Gastrocnemius medialis (tissue), 4 donors: ENCODE data around the gene EPHA8. TPM values are rescaled to one million over a fixed set of nuclear protein-coding genes. Genes with fewer than 3 reads are reported as not detected.

Source experiments
- ATAC-seq, 2 donors: fragments of 150-250 bp; one replicate each; pipeline ENCODE4 v1.9.1; 2016
- DNase-seq, 2 donors: peaks; one replicate each; pipeline ENCODE4 v3.0.0-alpha.2; 2019
- H3K27ac ChIP-seq, 4 donors: fragments of 200-600 bp; sonication (generic); 1 replicate in 1 of 4; 2 replicates in 3 of 4; pipeline ENCODE4 v1.5.1; 2016 to 2018; ENCODE audit warnings: mild to moderate bottlenecking in 2 of 4, moderate library complexity in 1 of 4
- H3K27me3 ChIP-seq, 3 donors: fragments of 200-600 bp; sonication (generic) in 2 of 3; 1 replicate in 1 of 3; 2 replicates in 2 of 3; pipeline versions ENCODE4 v1.5.1 to v1.6.0; 2016 to 2019; ENCODE audit warnings: mild to moderate bottlenecking in 1 of 3, moderate library complexity in 1 of 3
- H3K36me3 ChIP-seq, 2 donors: fragments of 200-600 bp; sonication (generic) in 1 of 2; one replicate each; pipeline ENCODE4 v1.5.1; 2017 to 2018
- H3K4me1 ChIP-seq, 2 donors: fragments of 200-600 bp; sonication (generic) in 1 of 2; one replicate each; pipeline ENCODE4 v1.5.1; 2016 to 2017; ENCODE audit warnings: mild to moderate bottlenecking in 2 of 2
- H3K4me3 ChIP-seq, 4 donors: fragments of 200-600 bp; sonication (generic) in 3 of 4; 1 replicate in 1 of 4; 2 replicates in 3 of 4; pipeline ENCODE4 v1.5.1; 2016 to 2019; ENCODE audit warnings: mild to moderate bottlenecking in 2 of 4
- H3K9me3 ChIP-seq, 3 donors: fragments of 200-600 bp; sonication (generic) in 2 of 3; 1 replicate in 1 of 3; 2 replicates in 2 of 3; pipeline ENCODE4 v1.5.1; 2016 to 2019
- POLR2A ChIP-seq, 2 donors: fragments of 450-650 bp; IDR thresholded peaks; one replicate each; pipeline ENCODE4 v1.6.1; 2017; ENCODE audit warnings: antibody characterized with exemption in 2 of 2, mild to moderate bottlenecking in 2 of 2, moderate library complexity in 2 of 2
- in situ Hi-C, 4 donors: fragments of 200-750 bp; cut with MboI; loops; one replicate each; pipeline versions ENCODE4 v1.15.0 to v1.8.0; 2017; ENCODE audit warnings: low sequenced_read_pairs in 4 of 4
- intact Hi-C: fragments of 100-400 bp; cut with DNase I; formaldehyde crosslinking; loops from one replicate; pipeline ENCODE4 v1.15.1; 2023; ENCODE audit warnings: low total_unique reads
- total RNA-seq, 4 donors: library from RNA; depleted of rRNA; stranded (reverse); fragments of >200 nt; gene quantifications; one replicate each; pipeline versions ENCODE4 v1.1.0 to v1.2.3, GENCODE V29; 2016
- TF ChIP-seq, protein P1 (sequence below), 5 experiments: fragments of 450-650 bp in 3 of 5; fragments of 200-600 bp in 2 of 5; sonication (generic) in 2 of 5; IDR thresholded peaks in 4 of 5; conservative IDR thresholded peaks in 1 of 5; 1 replicate in 4 of 5; 2 replicates in 1 of 5; pipeline ENCODE4 v1.5.1; 2016 to 2019; ENCODE audit warnings: antibody characterized with exemption in 5 of 5, mild to moderate bottlenecking in 3 of 5, moderate library complexity in 3 of 5

EPHA8 gene
- total RNA-seq, 4 donors from 2014 or later = not detected

DNA sequence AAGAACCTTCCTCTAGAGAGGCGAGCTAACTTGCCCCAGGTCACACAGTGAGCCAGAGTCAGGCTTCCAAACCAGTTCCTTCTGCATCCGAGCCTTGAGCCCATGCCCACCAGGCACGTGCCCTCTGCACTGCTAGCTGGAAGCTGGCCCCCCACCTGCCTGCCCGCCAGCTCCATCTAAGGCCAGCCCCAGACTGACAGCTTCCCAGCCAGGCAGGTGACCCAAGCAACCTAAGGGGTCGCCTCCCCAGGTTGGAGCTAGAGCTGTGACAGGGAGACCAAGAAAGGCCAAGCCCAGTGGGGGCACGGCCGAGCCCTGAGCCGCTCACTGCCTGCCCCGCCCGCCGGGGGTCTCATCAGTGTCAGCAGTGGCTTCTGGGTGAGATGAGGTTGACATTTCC is 53.3 kb downstream of the EPHA8 start:
- Histone ChIP-seq H3K27ac (no peak overlapping the region), H3K4me3 (no peak overlapping the region), H3K36me3 (no peaks in the 10 kb centered on the region), H3K4me1 (no peaks in the 10 kb centered on the region), H3K9me3 (no peaks in the 10 kb centered on the region), H3K27me3 (peaks cover 39 to 55% (median 53%) of the 10 kb centered on the region in 3 donors)
- no peak for DNase-seq
- in situ Hi-C loops = no loop called here
- no peak for ATAC-seq
- intact Hi-C loops = no loop called here
- TF ChIP-seq, protein P1, sequence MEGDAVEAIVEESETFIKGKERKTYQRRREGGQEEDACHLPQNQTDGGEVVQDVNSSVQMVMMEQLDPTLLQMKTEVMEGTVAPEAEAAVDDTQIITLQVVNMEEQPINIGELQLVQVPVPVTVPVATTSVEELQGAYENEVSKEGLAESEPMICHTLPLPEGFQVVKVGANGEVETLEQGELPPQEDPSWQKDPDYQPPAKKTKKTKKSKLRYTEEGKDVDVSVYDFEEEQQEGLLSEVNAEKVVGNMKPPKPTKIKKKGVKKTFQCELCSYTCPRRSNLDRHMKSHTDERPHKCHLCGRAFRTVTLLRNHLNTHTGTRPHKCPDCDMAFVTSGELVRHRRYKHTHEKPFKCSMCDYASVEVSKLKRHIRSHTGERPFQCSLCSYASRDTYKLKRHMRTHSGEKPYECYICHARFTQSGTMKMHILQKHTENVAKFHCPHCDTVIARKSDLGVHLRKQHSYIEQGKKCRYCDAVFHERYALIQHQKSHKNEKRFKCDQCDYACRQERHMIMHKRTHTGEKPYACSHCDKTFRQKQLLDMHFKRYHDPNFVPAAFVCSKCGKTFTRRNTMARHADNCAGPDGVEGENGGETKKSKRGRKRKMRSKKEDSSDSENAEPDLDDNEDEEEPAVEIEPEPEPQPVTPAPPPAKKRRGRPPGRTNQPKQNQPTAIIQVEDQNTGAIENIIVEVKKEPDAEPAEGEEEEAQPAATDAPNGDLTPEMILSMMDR (IDR thresholded peaks at IDR 0.05 in 4 of 5, conservative IDR thresholded peaks at IDR 0.05 in 1 of 5) = no peak
- no peak for TF ChIP-seq POLR2A (IDR thresholded peaks at IDR 0.05)

DNA sequence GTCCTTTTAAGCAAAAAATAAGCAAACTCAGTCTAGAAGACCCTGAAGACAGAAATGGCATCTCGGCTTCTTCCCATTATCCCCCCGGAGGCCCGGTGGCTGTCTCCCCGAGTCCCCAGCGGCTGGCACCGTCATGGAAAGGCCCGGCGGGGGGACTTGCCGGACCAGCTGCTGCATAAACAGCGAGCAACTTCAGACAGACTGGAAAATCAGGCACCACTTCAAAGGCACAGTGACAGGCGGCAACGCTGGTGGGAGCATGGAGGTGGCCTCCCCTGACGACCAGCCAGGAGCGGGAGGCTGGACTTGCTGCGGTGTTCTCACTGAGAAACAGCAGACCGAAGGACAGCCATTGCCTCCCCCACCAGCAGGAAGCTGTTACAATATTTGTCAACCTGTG is 54.8 kb downstream of the EPHA8 start:
- no peak for ATAC-seq
- no peak for DNase-seq
- TF ChIP-seq, protein P1 (IDR thresholded peaks at IDR 0.05 in 4 of 5, conservative IDR thresholded peaks at IDR 0.05 in 1 of 5) = no peak
- TF ChIP-seq POLR2A (IDR thresholded peaks at IDR 0.05) = no peak
- Histone ChIP-seq H3K4me1 (no peaks in the 10 kb centered on the region), H3K27ac (no peak overlapping the region), H3K4me3 (no peak overlapping the region), H3K27me3 (peaks cover 45 to 55% (median 53%) of the 10 kb centered on the region in 3 donors), H3K9me3 (no peaks in the 10 kb centered on the region), H3K36me3 (no peaks in the 10 kb centered on the region)
- in situ Hi-C loops (no loop called here), intact Hi-C loops (no loop called here)

DNA sequence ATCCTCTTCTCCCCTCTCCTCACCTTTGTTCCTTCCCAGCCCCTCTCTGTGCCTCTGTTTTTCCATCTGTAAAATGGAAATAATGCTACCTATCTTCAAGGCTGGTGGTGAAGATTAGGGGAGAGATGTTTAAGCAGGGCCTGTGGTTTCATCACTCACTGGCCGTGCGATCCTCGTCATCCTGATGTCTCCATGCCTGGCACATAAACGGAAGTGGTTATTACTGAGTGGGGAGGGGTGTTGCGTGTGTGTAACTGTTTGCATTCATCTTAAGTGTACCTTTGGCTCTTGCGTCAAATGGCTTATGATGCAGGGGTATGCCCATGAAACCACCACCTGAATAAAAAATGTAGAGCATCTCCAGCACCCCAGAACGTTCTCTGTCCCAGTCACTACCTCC is 56.0 kb downstream of the EPHA8 start:
- TF ChIP-seq, protein P1 (IDR thresholded peaks at IDR 0.05 in 4 of 5, conservative IDR thresholded peaks at IDR 0.05 in 1 of 5) = no peak
- TF ChIP-seq POLR2A (IDR thresholded peaks at IDR 0.05) = no peak
- DNase-seq = no peak
- Histone ChIP-seq H3K27me3 (peaks cover 45 to 58% (median 51%) of the 10 kb centered on the region in 3 donors), H3K36me3 (no peaks in the 10 kb centered on the region), H3K4me3 (no peak overlapping the region), H3K27ac (no peak overlapping the region), H3K9me3 (no peaks in the 10 kb centered on the region), H3K4me1 (no peaks in the 10 kb centered on the region)
- no peak for ATAC-seq
- intact Hi-C loops = no loop called here
- in situ Hi-C loops = no loop called here

DNA sequence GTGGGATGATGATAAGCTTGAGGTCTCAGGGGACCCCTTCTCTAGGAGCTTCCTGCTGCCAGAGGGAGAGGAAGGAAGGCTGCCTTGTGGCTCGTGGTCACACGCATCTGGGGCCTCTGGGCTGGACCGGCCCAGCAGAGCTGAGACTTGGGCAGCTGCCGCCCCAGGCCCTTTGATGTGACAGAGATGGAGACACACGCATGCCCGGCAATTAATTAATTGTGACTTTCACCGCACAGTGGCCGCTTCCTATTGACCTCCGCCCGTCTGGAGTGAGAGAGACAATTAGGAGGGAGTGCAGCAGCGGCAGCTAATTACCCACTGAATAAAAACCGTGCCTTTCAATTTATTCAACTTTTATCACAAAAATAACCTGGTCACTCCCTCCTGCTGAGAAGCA is 56.5 kb downstream of the EPHA8 start:
- in situ Hi-C loops (no loop called here), intact Hi-C loops (no loop called here)
- Histone ChIP-seq H3K36me3 (no peaks in the 10 kb centered on the region), H3K27me3 (peaks cover 45 to 58% (median 53%) of the 10 kb centered on the region in 3 donors), H3K27ac (no peak overlapping the region), H3K4me3 (no peak overlapping the region), H3K4me1 (no peaks in the 10 kb centered on the region), H3K9me3 (no peaks in the 10 kb centered on the region)
- TF ChIP-seq, protein P1 (IDR thresholded peaks at IDR 0.05 in 4 of 5, conservative IDR thresholded peaks at IDR 0.05 in 1 of 5) = no peak
- no peak for TF ChIP-seq POLR2A (IDR thresholded peaks at IDR 0.05)
- no peak for DNase-seq
- no peak for ATAC-seq

DNA sequence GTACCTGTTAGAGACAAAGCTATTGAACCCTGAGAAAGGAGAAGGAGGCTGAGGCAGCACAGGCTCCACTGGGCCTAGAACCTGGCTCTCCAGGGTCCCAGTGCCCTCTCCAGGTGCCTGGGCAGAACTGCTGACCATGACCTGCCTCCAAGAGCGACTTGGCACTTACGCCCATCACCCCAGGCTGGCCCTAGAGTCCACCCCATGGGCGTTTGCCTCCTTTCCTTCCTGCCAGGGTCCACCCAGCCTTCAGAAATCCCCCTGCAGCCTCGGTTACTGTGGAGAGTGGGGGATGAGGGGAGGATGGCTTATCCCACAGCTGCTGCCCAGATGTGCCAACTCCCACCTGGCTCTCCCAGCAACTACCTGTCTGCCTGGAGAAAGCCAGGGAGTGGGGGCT is 58.5 kb downstream of the EPHA8 start:
- H3K4me3 ChIP-seq = no peak overlapping the region
- in situ Hi-C loops = no loop called here
- ATAC-seq = no peak
- no peaks in the 10 kb centered on the region for H3K9me3 ChIP-seq
- H3K27ac ChIP-seq = no peak overlapping the region
- H3K36me3 ChIP-seq = no peaks in the 10 kb centered on the region
- TF ChIP-seq, protein P1 (IDR thresholded peaks at IDR 0.05 in 4 of 5, conservative IDR thresholded peaks at IDR 0.05 in 1 of 5) = no peak
- TF ChIP-seq POLR2A (IDR thresholded peaks at IDR 0.05) = no peak
- H3K27me3 ChIP-seq = peaks cover 45 to 69% (median 59%) of the 10 kb centered on the region in 3 donors
- intact Hi-C loops = no loop called here
- DNase-seq = no peak
- no peaks in the 10 kb centered on the region for H3K4me1 ChIP-seq
